Hematopoietic multipotent progenitor cell treated with erythropoietin and hydrocortisone succinate and interleukin-3 and kit ligand, for 6 days (in vitro differentiated cells): ENCODE results near the gene HLA-G.
A peak's percentile ranks its signal among the peaks of the same experiment; 100 is the strongest.
"Not testable (repeated sequence)": the region's sequence is repeated elsewhere in the genome, so short reads cannot be mapped to it uniquely, and the experiment has no call there.

Experiments used
- DNase-seq: peaks from one replicate; pipeline ENCODE4 v3.0.0-alpha.2; 2015

HLA-G gene

DNA sequence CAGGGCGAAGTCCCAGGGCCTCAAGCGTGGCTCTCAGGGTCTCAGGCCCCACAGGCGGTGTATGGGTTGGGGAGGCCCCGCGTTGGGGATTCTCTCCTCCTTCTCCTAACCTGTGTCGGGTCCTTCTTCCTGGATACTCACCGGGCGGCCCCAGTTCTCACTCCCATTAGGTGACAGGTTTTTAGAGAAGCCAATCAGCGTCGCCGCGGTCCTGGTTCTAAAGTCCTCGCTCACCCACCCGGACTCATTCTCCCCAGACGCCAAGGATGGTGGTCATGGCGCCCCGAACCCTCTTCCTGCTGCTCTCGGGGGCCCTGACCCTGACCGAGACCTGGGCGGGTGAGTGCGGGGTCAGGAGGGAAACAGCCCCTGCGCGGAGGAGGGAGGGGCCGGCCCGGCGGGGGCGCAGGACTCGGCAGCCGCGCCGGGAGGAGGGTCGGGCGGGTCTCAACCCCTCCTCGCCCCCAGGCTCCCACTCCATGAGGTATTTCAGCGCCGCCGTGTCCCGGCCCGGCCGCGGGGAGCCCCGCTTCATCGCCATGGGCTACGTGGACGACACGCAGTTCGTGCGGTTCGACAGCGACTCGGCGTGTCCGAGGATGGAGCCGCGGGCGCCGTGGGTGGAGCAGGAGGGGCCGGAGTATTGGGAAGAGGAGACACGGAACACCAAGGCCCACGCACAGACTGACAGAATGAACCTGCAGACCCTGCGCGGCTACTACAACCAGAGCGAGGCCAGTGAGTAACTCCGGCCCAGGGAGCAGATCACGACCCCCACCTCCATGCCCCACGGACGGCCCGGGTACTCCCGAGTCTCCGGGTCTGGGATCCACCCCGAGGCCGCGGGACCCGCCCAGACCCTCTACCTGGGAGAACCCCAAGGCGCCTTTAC is at the start of gene HLA-G:
HLA-G (plus strand) TSS at position 247 of the 892 bp plus-strand sequence; CDS start at position 267, 20 bp downstream.
- DNase-seq = no peak

DNA sequence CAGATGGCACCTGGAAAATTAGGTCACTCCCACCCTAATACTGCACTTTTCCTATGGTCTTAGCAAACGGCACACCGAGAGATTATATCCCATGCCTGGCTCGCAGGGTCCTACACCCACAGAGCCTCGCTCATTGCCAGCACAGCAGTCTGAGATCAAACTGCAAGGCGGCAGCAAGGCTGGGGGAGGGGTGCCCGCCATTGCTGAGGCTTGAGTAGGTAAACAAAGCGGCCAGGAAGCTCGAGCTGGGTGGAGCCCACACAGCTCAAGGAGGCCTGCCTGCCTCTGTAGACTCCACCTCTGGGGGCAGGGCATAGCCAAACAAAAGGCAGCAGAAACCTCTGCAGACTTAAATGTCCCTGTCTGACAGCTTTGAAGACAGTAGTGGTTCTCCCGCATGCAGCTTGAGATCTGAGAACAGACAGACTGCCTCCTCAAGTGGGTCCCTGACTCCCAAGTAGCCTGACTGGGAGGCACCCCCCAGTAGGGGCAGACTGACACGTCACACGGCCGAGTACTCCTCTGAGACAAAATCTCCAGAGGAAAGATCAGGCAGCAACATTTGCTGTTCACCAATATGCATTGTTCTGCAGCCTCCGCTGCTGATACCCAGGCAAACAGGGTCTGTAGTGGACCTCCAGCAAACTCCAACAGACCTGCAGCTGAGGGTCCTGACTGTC is 47.5 kb upstream of the HLA-G start:
- not testable (repeated sequence) for DNase-seq

DNA sequence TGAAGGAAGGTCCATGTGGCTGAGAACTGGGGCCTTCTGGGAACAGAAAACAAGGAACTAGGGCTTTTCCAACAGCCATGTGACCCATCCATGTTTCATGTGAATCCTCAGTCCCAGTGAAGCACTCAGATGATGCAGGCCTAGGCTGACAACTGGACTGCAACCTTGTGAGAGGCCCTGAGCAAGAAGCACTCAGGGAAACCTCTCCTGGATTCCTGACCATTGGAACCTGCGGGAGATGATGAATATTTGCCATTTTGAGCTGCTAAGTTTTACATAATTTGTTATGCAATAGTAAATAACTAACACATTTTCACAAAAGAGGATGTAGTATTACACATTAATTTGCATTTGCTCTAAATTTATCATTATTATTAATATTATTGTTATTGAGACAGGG is 38.4 kb upstream of the HLA-G start:
- no peak for DNase-seq

DNA sequence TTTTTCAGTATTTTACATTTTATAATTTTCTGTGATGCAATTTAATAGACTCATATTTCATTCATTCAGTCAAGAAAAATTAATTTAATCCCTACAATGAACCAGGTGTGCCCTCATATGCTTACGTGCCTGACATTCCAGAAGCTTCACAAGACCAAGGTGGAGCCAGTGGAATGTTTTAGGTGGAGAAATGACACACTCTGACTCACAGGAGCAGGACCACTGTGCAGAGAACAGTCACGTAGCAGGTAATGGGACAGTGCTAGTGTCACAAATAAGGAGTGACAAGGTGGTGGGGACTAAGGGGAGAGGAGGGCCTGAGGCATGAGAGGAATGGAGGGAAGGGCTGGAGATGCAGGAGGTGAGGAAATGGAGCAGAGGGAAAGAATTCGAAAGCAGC is 37.0 kb upstream of the HLA-G start:
- no peak for DNase-seq

DNA sequence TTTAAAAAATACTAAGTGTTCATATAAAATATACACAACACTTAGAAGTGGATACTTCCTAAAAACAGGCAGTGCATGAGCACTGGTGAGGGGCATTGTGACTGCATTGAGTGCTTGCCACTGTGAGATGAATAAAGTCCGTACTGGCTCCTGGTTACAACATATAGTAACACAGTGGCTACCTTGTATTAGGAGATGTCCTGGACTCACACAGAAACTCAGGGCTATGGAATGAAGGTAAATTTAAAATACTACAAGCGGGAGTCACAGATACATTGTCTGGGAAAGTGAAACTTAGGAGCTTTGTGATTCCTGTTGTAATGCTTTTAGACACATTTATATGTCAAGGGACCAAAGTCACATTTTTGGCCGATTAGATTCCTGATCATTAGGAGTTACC is 36.5 kb upstream of the HLA-G start:
- no peak for DNase-seq

DNA sequence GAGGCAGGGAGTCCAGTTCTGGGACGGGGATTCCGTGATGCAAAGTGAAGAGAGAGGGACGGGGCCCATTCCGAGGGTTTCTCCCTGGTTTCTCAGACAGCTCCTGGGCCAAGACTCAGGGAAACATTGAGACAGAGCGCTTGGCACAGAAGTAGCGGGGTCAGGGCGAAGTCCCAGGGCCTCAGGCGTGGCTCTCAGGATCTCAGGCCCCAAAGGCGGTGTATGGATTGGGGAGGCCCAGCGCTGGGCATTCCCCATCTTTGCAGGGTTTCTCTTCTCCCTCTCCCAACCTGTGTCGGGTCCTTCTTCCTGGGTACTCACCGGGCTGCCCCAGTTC is 35.9 kb upstream of the HLA-G start:
- no peak for DNase-seq

DNA sequence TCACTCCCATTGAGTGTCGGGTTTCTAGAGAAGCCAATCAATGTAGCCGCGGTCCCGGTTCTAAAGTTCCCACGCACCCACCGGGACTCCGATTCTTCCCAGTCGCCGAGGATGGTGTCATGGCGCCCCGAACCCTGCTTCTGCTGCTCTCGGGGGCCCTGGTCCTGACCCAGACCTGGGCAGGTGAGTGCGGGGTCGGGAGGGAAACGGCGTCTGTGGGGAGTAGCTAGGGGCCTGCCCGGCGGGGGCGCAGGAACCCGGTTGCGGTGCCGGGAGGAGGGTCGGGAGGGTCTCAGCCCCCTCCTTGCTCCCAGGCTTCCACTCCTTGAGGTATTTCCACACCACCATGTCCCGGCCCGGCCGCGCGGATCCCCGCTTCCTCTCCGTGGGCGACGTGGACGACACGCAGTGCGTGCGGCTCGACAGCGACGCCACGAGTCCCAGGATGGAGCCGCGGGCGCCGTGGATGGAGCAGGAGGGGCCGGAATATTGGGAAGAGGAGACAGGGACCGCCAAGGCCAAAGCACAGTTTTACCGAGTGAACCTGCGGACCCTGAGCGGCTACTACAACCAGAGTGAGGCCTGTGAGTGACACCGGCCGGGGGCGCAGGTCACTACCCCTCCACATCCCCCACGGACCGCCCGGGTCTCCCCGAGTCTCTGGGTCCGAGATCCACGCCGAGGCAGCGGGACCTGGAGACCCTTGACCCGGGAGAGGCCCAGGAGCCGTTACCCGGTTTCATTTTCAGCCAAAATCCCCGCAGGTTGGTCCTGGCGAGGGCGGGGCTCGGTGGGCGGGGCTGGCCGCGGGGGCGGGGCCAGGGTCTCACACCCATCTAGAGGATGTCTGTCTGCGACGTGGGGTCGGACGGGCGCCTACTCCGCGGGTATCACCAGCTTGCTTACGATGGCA is 35.2 kb upstream of the HLA-G start:
- peak; percentile 17 for DNase-seq

DNA sequence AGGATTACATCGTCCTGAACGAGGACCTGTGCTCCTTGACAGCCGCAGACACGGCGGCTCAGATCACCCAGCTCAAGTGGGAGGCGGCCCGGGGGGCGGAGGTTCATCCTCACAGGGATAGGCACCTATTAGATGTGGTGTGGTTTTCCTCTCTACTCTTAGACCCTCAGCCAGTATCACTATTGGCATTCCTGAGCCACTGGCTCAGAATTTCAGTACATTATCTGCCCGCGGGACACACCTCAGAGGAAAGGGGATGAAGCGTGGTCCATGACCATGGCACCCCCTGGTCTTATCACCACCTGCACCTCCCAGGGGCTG is 34.6 kb upstream of the HLA-G start:
- no peak for DNase-seq

DNA sequence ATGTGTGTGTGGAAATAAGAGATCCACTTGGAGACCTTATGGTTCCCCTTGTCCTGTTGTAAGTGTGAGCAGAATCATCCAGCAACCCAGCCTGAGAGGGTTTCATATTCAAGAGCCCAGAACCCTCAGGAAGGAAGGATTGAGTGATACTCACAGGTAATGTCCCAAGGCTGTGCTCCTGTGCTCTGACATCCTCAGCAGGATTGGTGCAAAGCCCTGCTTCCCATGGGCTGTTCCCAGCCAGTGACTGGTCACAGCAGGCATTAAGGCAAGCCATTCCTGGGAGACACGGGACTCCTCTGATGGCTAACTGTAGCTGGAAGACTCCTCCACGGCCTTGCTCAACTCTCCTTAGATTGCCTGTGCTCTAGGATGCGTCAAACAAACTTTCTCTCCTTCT is 33.8 kb upstream of the HLA-G start:
- no peak for DNase-seq

DNA sequence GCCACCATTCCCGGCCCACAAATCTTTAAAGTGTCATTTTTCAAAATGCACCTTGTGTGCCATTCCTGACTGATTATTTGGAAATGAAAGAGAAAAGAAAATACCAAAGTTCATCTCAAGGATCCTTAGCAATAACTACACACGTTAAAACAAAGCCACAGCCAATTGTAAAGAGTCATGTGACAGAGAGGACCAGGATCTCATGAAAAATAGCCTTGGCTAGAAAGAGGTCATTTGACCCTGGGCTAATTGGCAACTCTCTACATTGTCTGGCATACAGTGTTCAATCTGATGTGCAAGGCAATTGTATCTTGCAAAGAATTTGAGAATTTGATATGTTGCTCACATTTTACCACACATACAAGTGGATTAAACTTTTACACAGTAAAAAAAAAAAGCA is 31.6 kb upstream of the HLA-G start:
- DNase-seq = no peak

DNA sequence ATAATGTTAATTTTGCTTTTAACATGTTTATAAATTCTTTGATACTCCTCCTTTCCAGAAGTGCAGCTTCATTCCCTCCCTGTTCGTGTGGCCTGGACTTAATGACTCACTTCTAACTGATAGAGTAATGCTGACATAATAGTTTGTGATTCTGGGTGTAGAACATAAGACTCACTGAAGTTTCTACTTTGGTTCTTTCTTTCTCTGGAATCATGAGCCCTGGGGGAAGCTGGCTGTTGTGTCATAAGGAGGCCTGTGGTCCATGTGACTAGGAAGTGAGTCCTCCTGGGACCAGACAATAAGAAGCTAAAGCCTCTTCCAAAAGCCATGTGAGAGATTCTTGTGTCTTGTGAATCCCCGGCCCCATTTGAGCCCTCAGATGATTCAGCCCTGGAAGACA is 30.5 kb upstream of the HLA-G start:
- no peak for DNase-seq

DNA sequence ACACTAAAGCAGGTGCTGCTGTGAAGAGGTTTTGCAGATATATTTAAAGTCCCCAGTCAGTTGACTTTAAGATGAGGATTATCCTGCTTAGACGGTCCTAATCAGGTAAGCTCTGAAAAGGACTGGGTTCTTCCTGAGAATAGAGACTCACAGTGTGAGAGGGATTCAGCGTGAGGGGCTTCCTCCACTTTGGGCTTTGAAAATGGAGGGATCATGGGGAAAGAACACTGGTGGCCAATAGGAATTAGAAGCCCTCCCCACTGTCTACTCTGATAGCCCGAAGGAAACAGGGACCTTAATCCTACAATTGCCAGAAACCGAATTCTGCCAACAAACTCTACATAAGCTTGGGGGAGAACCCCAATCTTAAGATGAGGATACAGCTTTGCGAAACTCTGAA is 29.7 kb upstream of the HLA-G start:
- DNase-seq = no peak

DNA sequence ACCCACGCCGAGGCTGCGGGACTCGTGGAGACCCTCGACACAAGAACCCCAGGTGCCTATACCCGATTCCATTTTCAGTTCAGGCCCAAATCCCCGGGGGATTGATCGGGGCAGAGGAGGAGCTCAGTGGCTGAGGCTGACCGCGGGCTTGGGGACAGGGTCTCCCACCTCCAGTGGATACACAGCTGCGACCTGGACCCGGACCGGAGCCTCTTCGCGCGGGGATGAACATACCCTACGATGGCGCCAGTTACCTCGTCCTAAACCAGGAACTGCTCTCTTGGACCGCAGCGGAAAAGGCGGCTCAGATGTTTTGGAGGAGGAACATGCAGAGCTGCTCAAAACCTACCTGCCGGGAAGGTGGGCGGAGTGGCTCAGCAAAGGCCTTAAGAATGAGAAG is 27.4 kb upstream of the HLA-G start:
- no peak for DNase-seq

DNA sequence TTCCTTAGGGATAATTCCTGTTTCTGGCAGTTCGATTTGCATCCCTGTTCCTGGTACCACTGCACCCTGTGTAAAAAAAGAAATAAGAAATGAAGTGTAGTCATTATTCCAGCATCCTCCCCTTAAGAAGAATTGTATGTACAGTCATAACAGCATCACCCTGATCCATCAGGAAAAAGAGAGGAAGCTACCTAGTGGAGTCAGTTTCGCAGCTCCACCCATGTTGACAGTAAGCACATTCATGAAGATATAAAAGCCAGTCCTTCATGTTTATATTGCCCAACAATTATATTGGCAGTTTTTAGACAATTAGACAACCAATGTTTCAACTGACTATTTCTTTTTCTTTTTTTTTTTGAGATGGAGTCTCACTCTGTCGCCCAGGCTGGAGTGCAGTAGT is 21.2 kb upstream of the HLA-G start:
- no peak for DNase-seq

DNA sequence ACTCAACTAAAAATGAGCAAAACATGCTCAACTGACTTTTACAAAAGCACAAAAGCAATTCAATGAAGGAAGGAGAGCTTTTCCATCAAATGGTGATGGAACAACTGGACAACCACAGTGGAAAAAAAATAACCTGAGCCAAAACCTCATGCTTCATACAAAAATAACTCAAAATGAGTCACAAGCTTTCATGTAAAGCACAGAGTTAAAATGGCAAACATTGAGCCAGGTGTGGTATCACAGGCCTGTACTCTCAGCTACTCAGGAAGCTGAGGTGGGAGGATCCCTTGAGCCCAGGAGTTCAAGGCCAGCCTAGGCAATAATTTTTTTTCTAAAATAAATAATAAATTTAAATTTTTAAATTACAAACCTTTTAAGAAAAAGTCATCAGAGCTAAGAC is 18.4 kb upstream of the HLA-G start:
- DNase-seq = no peak

DNA sequence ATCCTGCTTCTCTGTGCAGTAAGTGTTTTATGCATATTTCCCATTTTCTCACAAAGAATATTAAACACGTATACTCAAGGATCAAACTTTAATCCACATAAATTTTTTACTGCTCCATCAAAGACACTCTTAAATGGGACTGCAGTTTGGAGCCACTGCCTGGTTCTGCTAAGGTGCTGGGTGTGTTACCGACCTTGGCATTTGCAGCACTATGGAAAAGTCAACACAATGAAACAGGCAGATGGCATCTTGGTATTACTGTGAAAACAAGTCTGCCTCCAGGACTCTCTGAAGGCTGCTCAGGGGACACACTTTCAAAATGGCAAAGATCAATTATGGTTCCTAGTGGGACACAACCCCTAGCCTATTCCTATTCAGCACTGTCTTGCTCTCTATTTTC is 17.3 kb upstream of the HLA-G start:
- DNase-seq = no peak

DNA sequence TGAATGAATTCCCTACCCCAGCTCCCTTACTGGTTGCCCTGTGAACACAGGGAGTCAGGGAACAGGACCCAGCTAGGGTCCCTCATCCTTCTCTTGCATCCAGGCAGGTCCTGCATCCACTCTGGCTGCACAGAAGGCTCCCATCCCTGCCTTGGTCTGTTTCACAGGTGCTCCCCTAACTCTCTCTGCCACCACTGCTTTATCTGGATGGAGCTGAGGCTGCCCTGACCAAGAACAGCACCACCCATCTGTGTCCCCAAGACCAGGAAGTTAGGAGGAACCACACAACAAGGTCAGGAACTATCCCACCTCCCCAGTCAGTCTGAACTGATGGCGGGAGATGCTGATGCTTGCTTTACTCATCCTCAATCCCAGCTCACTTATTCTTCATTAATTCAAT is 16.2 kb upstream of the HLA-G start:
- no peak for DNase-seq

DNA sequence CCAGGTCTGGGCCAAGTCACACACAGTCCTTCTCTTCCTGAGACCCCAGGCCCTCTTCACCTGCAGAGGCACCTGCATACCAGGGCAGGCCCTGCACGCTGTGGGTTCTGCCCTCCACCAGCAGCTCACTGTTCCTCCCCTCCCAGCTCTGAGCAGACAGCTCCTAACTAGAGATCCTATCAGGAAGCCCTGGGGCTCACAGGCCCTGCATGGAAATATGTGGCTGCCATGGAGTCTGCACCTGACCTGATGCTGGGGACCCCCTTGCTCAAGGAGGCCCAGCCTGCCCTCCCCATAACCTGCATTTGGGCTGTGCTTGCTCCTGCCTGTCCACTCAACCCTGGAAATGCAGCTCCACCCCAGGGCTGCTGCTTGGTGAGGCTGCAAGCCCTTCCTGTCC is 14.6 kb upstream of the HLA-G start:
- no peak for DNase-seq

DNA sequence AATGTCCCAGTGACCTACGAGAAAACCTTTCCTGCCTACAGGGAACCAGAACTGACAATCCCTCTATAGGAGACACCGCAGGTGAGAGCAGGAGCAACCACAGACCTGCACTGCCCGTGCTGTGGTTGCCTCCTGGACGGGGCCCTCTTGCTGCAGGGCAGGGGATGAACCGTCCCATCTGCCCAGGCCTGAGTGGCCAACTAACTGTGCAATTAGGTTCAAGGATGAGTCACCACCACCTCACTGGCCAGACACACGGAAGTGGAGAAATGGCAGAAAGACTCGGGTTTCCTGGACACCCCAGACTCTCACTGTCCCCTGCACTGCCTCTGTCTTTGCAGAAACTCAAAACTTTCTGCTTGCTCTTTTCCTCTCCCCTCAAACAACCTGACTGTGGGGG is 13.8 kb upstream of the HLA-G start:
- DNase-seq = no peak

DNA sequence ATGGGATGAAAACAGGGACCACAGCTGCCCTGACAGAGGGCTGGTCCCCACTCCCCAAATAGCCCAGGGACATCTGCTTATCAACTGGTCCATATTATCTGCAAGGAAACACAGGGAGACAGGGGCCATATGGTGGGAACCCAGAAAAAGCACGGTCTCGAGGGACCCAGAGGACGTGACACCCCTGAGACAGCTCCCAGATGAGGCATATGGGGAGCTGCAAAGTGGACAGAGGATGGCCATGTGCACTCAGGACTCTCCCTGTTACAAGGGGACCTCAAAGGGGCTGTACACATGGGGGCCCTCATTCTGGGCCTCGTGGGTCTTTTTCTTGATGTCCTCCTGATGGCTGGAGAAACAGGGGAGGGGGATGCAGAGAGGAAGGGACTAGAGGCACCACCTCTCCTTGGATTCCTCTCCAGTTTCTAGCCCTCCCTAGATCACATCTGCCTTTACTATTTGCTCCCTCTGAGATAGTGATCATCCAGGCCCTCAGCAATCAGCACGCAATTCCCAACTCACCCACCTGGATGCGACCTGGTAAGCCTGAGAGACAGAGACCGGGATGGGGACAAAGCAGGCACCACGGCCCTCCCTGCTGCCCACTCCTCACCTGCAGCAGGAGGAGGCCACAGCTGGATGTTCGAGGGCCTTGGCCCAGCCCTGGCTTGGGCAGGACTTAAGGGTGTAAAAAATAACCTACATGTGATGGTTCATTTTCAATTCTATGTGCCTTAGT is 13.1 kb upstream of the HLA-G start:
- no peak for DNase-seq

DNA sequence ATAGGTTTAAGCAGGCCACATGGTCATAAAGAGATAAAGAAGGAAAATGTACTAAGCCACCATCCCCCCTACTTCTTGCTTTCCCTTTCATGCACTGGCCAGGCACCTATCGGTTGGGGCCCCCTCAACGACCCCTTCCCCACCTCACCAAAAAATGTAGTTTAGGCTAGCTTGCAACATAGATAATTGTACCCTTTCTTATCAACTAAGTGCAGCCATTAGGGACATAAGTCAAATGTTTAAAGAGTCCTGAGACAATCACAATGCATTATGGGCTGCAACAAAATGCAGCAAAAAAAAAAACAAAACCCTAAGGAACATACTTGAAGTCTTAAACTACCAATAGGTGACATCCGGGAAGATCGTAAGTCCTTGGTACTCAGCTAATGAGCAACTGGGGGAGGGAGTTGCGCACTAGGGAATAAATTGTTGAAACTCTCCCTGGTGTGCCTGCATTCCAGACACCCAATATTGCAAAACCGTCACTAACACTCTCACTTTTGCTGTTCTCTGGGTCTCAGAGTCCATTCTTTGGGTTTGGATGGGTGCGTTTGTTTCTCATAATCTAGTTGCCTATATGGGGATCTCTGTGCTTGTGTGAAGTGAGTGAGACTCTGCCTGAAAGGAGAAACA is 12.4 kb upstream of the HLA-G start:
- peak; percentile 34 for DNase-seq

DNA sequence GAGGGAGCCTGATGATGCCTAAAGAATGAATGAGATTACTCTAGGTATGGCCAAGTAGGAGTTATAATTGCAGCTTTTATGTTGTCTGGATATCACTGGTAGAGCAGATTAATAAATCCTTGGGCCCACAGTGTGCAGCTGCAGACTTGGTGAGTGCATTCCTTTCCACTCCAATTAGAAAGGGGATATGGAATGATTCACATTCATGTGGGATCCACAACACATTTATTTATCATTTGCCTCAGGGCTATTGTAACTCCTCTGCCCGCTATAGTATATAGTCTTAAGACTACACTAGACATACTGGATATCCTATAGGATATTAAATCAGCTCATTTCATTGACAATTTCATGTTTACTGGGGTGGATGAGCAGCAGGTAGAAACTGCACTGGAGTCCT is 11.6 kb upstream of the HLA-G start:
- no peak for DNase-seq

DNA sequence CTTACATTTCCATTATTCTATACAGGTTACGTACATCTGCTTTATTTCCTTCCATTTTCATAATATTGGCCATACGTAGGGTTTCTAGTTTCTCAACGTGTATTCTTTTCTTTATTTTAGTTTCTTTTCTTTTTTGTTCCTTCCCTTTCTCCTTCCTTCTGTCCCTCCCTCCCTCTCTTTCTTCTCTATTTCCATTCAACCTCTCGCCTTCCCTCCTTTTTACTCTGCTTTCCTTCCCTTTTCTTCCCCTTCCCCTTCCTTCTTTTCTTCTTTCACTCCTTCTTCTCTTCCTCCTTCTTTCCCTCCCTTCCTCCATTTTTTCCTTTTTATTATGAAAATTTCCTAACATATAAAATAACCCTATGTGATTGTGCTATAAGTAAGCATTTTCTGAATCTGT is 8.7 kb upstream of the HLA-G start:
- no peak for DNase-seq
